Loucy (cell line): Measurements from ENCODE around the gene PFDN2.

Experiments used
- H2AFZ ChIP-seq: fragments of 200-600 bp; sonication (generic); 2 replicates; pipeline ENCODE4 v1.6.0; 2016; ENCODE audit warnings: antibody characterized with exemption, mild to moderate bottlenecking, low read length, moderate library complexity
- H3F3A ChIP-seq: fragments of 200-600 bp; 2 replicates; pipeline ENCODE4 v1.6.0; 2016; ENCODE audit warnings: antibody characterized with exemption, low read depth, mild to moderate bottlenecking
- H3K27me3 ChIP-seq: fragments of 200-600 bp; sonication (generic); 2 replicates; pipeline ENCODE4 v1.6.1; 2014; ENCODE audit warnings: low read length, mild to moderate bottlenecking; ENCODE audit not compliant: insufficient read depth, poor library complexity, severe bottlenecking
- H3K36me3 ChIP-seq: fragments of 200-600 bp; sonication (generic); 2 replicates; pipeline ENCODE4 v1.6.1; 2016; ENCODE audit warnings: low read length; ENCODE audit not compliant: insufficient read depth
- H3K4me1 ChIP-seq: fragments of 200-600 bp; sonication (generic); 2 replicates; pipeline ENCODE4 v1.5.1; 2014; ENCODE audit warnings: low read length, mild to moderate bottlenecking; ENCODE audit not compliant: insufficient read depth, poor library complexity, severe bottlenecking
- H3K4me2 ChIP-seq: fragments of 200-600 bp; sonication (generic); 2 replicates; pipeline ENCODE4 v1.6.0; 2014; ENCODE audit warnings: antibody characterized with exemption, low read length, low read depth, mild to moderate bottlenecking; ENCODE audit not compliant: poor library complexity, severe bottlenecking
- H3K4me3 ChIP-seq: fragments of 200-600 bp; sonication (generic); 2 replicates; pipeline ENCODE4 v1.5.1; 2014; ENCODE audit warnings: low read length, mild to moderate bottlenecking, mixed read lengths; ENCODE audit not compliant: poor library complexity, severe bottlenecking
- H3K79me2 ChIP-seq: fragments of 200-600 bp; sonication (generic); 2 replicates; pipeline ENCODE4 v1.6.1; 2014; ENCODE audit warnings: low read length; ENCODE audit not compliant: insufficient read depth
- H3K9ac ChIP-seq: fragments of 200-600 bp; sonication (generic); 2 replicates; pipeline ENCODE4 v1.6.0; 2014; ENCODE audit warnings: mild to moderate bottlenecking, low read depth, low read length, moderate library complexity; ENCODE audit not compliant: poor library complexity, severe bottlenecking
- H3K9me2 ChIP-seq: fragments of 200-600 bp; sonication (generic); replicated peaks from 2 replicates; pipeline ENCODE4 v1.6.1; 2016; ENCODE audit warnings: low read depth, low read length, mixed read lengths
- H3K9me3 ChIP-seq: fragments of 200-600 bp; sonication (generic); 2 replicates; pipeline ENCODE4 v1.6.1; 2014; ENCODE audit warnings: mild to moderate bottlenecking, antibody characterized with exemption, low read length, low read depth; ENCODE audit not compliant: insufficient read depth
- H4K20me1 ChIP-seq: fragments of 200-600 bp; sonication (generic); 2 replicates; pipeline ENCODE4 v1.6.0; 2014; ENCODE audit warnings: antibody characterized with exemption, low read length, mild to moderate bottlenecking; ENCODE audit not compliant: insufficient read depth, poor library complexity, severe bottlenecking
- CTCF ChIP-seq: fragments of 200-600 bp; sonication (generic); conservative IDR thresholded peaks from 2 replicates; pipeline ENCODE4 v1.5.1; 2014; ENCODE audit warnings: mild to moderate bottlenecking, antibody characterized with exemption, low read length
- EZH2phosphoT487 ChIP-seq: fragments of 200-600 bp; IDR thresholded peaks from 2 replicates; pipeline ENCODE4 v1.6.1; 2018; ENCODE audit warnings: antibody characterized with exemption, mild to moderate bottlenecking, moderate library complexity, borderline replicate concordance

The PFDN2 gene

GRCh38 chr1:161074676-161075368 lies 43.0 kb downstream of the PFDN2 start:
- Histone ChIP-seq H3K9me3 (no peaks in the 10 kb centered on the region), H3K9me2 (no peaks in the 10 kb centered on the region), H3K4me2 (no peak overlapping the region), H3K79me2 (no peaks in the 10 kb centered on the region), H3K36me3 (no peaks in the 10 kb centered on the region), H4K20me1 (no peaks in the 10 kb centered on the region), H2AFZ (no peak overlapping the region), H3K4me1 (peaks cover 34% of the 10 kb centered on the region), H3K27me3 (no peaks in the 10 kb centered on the region), H3K4me3 (no peak overlapping the region), H3K9ac (peak overlapping the region; percentile 36), H3F3A (no peaks in the 10 kb centered on the region)
- TF ChIP-seq EZH2phosphoT487 = no peak
- no peak for TF ChIP-seq CTCF

- no peak for TF ChIP-seq EZH2phosphoT487
- TF ChIP-seq CTCF = peak; percentile 40; the same call in 1 of the 2 replicates
- Histone ChIP-seq H3F3A (0 out of 2 replicates have a peak, but pooled peaks cover 3% of the 10 kb centered on the region), H3K4me3 (no peak overlapping the region), H3K4me1 (peaks cover 38% of the 10 kb centered on the region), H3K9ac (peak overlapping the region; percentile 36), H3K27me3 (no peaks in the 10 kb centered on the region), H3K36me3 (no peaks in the 10 kb centered on the region), H4K20me1 (no peaks in the 10 kb centered on the region), H2AFZ (peak overlapping the region; percentile 32; the same call in 1 of the 2 replicates), H3K4me2 (no peak overlapping the region), H3K79me2 (peaks cover 9% of the 10 kb centered on the region), H3K9me2 (no peaks in the 10 kb centered on the region), H3K9me3 (no peaks in the 10 kb centered on the region)
Observed at GRCh38 chr1:161073474-161074121, 44.2 kb downstream of the PFDN2 start.

GRCh38 chr1:161072751-161073449 lies 44.9 kb downstream of the PFDN2 start:
- peaks cover 40% of the 10 kb centered on the region for H3K4me1 ChIP-seq
- H3K4me2 ChIP-seq = no peak overlapping the region
- H2AFZ ChIP-seq = no peak overlapping the region

More at GRCh38 chr1:161072751-161073449, 44.9 kb downstream of the PFDN2 start:
- TF ChIP-seq EZH2phosphoT487 (no peak), CTCF (no peak)
- Histone ChIP-seq H3F3A (0 out of 2 replicates have a peak, but pooled peaks cover 3% of the 10 kb centered on the region), H3K36me3 (no peaks in the 10 kb centered on the region), H4K20me1 (peaks cover 3% of the 10 kb centered on the region), H3K9me2 (no peaks in the 10 kb centered on the region), H3K9ac (no peak overlapping the region), H3K27me3 (no peaks in the 10 kb centered on the region), H3K79me2 (peaks cover 16% of the 10 kb centered on the region), H3K4me3 (no peak overlapping the region), H3K9me3 (no peaks in the 10 kb centered on the region)
